ENCODE data around the gene ELK3.

The ELK3 gene

DNA sequence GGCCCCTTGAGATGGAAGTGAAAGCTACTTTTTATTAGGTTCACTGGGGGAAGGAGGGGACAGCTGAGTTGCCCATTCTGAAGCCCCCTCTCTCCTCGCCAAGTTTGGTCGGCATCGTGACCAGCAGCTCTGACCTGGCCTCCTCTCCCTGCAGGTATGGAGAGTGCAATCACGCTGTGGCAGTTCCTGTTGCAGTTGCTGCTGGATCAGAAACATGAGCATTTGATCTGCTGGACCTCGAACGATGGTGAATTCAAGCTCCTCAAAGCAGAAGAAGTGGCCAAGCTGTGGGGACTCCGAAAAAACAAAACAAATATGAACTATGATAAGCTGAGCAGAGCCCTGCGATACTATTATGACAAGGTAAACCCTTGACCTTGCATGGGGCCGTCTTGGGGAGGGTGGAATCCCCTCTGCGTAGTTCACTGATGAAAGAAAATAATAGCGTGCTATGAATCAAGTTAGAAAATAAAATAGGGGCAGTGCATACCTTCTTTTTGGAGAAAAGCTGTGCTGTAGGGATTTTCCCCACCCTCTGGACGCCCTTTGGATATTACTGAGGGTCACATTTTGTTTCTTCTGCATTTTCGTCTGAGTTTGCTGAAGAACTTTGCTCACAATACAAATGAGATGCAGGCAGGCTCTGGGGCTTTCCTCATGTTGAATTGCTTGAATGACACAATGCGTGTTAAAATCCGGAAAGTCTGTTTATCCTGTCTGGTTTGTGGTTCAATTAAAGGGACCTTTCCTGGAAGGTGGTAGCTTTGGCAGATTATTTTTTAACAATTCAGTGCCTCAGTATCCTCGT lies 29.4 kb downstream of the ELK3 start:
- no peak for TF ChIP-seq CTCF (conservative IDR thresholded peaks at IDR 0.05)
- TF ChIP-seq ZFX (IDR thresholded peaks at IDR 0.05) = no peak
- H3K27ac ChIP-seq = no peak overlapping the region

DNA sequence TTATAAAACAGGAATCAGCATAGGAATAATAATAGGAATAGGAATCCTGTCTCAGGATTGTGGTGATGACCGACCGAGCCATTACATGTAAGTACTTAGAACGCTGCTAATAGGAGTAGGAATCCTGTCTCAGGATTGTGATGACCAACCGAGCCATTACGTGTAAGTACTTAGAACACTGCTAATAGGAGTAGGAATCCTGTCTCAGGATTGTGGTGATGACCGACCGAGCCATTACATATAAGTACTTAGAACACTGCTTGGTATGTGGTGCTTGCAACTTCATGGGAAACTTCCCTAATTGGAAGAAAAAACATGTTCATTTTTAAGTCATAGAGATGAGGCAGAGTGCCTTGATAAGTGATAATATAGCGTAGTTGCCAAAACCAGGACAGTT lies 30.0 kb downstream of the ELK3 start:
- TF ChIP-seq ZFX (IDR thresholded peaks at IDR 0.05) (no peak), CTCF (conservative IDR thresholded peaks at IDR 0.05) (no peak)
- no peak overlapping the region for H3K27ac ChIP-seq

DNA sequence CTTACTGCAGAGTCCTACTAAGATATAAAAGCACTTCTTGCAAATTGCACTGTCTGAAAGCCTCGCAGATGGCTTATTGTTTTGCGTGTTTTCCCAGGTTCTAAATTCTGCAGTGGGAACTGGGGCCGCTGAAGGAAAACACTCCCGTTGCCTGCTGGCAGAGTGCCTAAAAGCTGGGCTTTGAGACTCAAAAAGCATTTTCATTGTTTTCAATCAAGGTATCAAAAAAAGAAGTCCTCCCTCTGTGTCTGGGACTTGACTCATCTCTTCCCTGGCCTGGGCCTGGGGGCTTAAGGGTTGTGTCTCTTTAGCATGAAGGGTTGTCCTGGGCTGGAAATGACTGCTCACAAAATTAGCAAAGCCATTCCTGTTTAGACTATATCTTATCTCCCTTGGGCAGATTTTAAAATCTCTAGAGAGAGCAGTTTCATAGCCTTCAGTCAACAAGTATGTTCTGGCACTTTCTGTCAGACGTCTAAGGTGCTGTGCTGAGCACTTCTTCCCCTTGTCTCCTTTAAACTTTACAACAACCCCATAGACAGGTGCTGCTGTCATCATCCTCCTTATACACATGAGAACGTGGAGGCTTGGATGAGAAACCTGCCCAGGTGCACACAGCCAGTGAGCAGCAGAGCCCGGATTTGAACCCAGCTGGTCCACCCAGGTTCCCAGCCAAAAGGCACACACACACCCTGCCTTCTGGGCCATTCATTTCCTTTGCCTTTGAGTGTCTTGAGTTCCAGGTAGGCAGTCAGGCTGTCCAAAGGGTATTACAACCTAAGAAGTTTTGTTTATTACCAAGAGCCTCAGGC lies 31.1 kb downstream of the ELK3 start:
- H3K27ac ChIP-seq = no peak overlapping the region
- TF ChIP-seq CTCF (conservative IDR thresholded peaks at IDR 0.05) (no peak), ZFX (IDR thresholded peaks at IDR 0.05) (no peak)

DNA sequence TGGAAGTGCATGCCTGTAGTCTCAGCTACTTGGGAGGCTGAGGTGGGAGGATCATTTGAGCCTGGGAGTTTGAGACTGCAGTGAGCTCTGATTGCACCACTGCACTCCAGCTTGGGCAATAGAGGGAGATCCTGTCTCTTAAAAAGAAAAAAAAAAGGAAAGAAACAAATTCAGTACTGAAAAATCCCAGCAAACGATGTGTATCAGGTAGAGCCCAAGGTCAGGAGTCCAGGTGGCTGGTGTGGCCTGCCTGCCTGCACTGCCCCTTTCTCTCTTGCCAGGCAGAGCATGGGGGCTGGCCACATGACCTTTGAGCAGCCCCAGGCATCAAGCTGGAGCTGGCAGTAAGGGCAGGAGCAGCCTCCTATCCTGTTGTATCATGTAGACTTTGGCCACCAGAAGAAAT lies 31.8 kb downstream of the ELK3 start:
- no peak overlapping the region for H3K27ac ChIP-seq
- no peak for TF ChIP-seq ZFX (IDR thresholded peaks at IDR 0.05)
- TF ChIP-seq CTCF (conservative IDR thresholded peaks at IDR 0.05) = no peak

- TF ChIP-seq CTCF (conservative IDR thresholded peaks at IDR 0.05) (no peak), ZFX (IDR thresholded peaks at IDR 0.05) (no peak)
- H3K27ac ChIP-seq = no peak overlapping the region
Measured at GRCh38 chr12:96226401-96226800, 32.2 kb downstream of the ELK3 start.

DNA sequence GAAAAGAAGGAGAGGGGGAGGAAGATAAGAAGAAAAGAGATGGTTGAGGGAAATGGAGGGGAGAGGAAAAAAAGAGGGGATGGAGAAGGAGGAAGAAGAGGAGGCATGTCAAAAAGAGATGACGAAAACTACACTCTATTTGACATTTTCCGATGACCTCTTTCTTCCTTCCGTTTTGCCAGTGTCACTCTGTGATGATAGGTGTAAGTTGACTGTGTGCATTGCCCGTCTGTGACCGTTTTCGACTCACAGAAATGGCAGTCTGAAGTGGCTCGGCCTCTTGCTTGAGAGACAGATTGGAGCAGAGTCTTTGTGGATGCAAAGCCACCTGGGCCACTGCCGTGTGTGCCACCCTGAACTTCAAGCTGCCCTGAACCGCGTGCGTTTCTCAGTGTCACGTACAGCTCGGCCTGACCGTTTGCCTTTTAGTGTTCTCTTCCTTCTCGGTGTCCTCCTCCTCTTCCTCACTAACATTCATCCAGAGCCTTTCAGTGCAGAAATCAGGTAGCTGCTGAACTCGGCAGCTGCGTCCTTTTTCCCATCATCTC lies 32.7 kb downstream of the ELK3 start:
- no peak overlapping the region for H3K27ac ChIP-seq
- TF ChIP-seq ZFX (IDR thresholded peaks at IDR 0.05) (no peak), CTCF (conservative IDR thresholded peaks at IDR 0.05) (no peak)

Measured in C4-2B (cell line).